ENCODE data around the gene SLCO1C1.

SLCO1C1 gene, protein sequence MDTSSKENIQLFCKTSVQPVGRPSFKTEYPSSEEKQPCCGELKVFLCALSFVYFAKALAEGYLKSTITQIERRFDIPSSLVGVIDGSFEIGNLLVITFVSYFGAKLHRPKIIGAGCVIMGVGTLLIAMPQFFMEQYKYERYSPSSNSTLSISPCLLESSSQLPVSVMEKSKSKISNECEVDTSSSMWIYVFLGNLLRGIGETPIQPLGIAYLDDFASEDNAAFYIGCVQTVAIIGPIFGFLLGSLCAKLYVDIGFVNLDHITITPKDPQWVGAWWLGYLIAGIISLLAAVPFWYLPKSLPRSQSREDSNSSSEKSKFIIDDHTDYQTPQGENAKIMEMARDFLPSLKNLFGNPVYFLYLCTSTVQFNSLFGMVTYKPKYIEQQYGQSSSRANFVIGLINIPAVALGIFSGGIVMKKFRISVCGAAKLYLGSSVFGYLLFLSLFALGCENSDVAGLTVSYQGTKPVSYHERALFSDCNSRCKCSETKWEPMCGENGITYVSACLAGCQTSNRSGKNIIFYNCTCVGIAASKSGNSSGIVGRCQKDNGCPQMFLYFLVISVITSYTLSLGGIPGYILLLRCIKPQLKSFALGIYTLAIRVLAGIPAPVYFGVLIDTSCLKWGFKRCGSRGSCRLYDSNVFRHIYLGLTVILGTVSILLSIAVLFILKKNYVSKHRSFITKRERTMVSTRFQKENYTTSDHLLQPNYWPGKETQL

DNA sequence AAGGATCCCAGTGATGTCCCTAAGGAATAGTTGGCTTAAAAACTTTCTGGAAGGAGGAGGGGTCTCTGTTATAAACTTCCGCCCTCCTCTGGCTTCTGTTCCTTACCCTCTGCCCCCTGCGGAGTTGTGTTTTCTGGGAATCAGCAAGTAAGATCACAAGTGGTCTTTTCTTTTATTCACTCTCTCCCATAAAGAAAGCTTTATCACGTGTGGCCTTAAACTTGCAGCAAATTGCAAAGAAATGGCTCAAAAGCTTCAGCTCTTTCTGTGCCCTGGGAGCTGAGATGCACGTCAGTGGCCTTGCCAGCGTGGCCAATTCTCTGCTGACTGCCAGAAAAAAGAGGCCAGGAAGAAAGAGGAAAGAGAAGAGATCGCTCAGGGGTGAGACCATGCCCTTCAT, at the start of gene SLCO1C1:
Gene SLCO1C1, plus strand, starts transcription at position 101 of the 400 bp plus-strand sequence. CDS start 4,245 bp downstream, outside the sequence.
- no peak within 1 kb of the TSS for H3K27ac ChIP-seq

DNA sequence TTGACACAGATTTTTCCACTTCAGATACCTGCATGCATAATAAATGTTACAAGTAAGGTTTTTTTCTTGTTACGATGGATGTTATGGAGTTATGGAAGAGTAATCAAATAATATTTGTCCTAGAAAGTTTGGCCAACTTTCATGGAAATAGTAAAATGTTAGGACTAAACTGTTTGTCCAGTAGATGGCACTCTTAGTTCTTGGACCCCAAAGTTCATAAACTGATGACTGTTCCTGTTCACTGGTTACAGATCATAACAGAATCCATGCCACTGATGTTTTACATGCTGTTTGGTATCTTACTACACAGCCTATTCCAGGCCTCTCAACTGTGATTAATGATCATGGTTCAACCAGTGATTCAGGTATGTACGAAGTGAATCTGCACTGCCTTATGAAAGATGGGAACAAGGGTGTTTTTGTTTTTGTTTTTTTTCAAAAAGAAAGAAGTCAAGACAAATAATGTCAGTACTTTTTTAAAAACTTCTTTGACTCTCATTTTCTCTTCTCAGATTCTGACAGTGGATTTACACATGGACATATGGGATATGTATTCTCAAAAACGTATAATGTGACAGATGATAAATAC, 48.8 kb upstream of the SLCO1C1 start:
- TF ChIP-seq ZFX (IDR thresholded peaks at IDR 0.05), result no peak
- TF ChIP-seq, protein P1, sequence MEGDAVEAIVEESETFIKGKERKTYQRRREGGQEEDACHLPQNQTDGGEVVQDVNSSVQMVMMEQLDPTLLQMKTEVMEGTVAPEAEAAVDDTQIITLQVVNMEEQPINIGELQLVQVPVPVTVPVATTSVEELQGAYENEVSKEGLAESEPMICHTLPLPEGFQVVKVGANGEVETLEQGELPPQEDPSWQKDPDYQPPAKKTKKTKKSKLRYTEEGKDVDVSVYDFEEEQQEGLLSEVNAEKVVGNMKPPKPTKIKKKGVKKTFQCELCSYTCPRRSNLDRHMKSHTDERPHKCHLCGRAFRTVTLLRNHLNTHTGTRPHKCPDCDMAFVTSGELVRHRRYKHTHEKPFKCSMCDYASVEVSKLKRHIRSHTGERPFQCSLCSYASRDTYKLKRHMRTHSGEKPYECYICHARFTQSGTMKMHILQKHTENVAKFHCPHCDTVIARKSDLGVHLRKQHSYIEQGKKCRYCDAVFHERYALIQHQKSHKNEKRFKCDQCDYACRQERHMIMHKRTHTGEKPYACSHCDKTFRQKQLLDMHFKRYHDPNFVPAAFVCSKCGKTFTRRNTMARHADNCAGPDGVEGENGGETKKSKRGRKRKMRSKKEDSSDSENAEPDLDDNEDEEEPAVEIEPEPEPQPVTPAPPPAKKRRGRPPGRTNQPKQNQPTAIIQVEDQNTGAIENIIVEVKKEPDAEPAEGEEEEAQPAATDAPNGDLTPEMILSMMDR (conservative IDR thresholded peaks at IDR 0.05), result peak; percentile 85
- H3K27ac ChIP-seq, result no peak overlapping the region

More for the DNA sequence above, at the start of gene SLCO1C1:
- TF ChIP-seq, protein P1 (conservative IDR thresholded peaks at IDR 0.05), result no peak
- no peak for TF ChIP-seq ZFX (IDR thresholded peaks at IDR 0.05)

DNA sequence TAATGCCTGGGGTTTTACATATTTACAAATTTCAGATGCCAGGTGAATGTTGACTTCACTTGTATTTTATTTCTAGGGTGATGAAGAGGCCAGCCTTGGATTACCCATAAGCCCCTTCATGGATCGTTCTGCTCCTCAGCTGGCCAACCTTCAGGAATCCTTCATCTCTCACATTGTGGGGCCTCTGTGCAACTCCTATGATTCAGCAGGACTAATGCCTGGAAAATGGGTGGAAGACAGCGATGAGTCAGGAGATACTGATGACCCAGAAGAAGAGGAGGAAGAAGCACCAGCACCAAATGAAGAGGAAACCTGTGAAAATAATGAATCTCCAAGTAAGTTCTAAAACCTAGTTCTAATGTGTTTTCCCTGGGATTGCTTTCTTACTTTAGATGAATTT, 41.3 kb upstream of the SLCO1C1 start:
- TF ChIP-seq, protein P1 (conservative IDR thresholded peaks at IDR 0.05), result no peak
- TF ChIP-seq ZFX (IDR thresholded peaks at IDR 0.05), result no peak
- H3K27ac ChIP-seq, result no peak overlapping the region

DNA sequence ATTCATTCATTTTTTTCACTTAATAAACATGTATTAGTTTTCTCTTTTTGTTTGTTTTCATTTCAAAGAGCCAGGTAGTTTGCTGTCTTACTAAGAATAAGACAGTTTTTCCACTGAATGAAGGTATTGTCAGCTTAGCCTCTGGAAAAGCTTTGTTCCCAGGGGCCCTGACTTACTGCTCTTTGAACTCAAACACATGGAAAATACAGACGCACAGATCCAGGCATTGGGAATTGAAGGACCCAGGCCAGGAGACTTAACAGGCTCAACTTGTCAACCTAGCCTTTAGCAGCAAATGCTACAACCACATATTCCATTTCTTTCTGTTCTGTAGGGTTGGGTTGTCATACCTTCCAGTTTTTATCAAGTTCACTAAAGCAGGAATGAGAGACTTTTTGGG, 38.5 kb upstream of the SLCO1C1 start:
- no peak overlapping the region for H3K27ac ChIP-seq
- TF ChIP-seq, protein P1 (conservative IDR thresholded peaks at IDR 0.05), result no peak
- TF ChIP-seq ZFX (IDR thresholded peaks at IDR 0.05), result no peak

DNA sequence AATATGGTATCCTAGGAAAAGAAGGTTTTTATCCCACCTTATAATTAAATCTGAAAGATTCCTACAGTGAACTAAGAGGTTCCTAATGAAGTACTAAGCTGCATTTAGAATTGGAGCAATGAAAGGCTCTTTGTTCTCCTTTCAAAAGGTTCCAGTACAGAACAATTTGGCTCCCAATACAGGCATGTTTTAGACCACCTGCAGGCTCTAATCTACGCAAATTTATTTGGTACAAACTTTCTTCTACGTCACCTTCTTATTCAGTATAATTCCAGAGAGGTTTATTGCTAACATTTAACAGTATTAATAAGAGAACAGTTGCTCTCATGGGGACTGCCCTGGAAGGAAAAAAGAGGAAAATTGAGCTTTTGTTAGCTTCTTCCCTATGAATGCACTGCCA, 37.6 kb upstream of the SLCO1C1 start:
- H3K27ac ChIP-seq, result no peak overlapping the region
- TF ChIP-seq ZFX (IDR thresholded peaks at IDR 0.05), result no peak
- TF ChIP-seq, protein P1 (conservative IDR thresholded peaks at IDR 0.05), result no peak

DNA sequence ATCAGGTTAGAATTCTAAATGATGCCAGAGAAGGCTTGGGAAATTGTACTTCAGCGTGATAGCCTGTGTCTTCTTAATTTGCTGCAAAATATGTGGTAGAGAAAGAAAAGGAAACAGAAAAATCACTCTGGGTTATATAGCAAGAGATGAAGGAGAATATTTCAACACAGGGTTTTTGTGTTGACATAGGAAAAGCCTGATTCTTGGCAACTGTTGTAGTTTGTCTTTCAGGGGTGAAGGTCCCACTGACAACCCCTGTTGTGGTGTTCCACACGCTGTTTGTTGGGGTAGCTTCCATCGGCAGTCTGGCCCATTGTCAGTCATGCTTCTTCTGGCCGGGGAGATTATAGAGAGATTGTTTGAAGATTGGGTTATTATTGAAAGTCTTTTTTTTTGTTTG, 13.8 kb upstream of the SLCO1C1 start:
- no peak for TF ChIP-seq ZFX (IDR thresholded peaks at IDR 0.05)
- TF ChIP-seq, protein P1 (conservative IDR thresholded peaks at IDR 0.05), result peak; percentile 59
- no peak overlapping the region for H3K27ac ChIP-seq

Measured in C4-2B (cell line).